K562 (cell line): Measurements from ENCODE around the gene CRIP1. TPM values are rescaled to one million over a fixed set of nuclear protein-coding genes. Genes with fewer than 3 reads are reported as not detected.
A peak's percentile ranks its signal among the peaks of the same experiment; 100 is the strongest.

Source experiments
- ETS2 ChIP-seq: IDR thresholded peaks from 2 replicates; pipeline ENCODE4 v1.6.1; 2016; ENCODE audit warnings: borderline replicate concordance, missing genetic modification characterization, mild to moderate bottlenecking, moderate library complexity, missing compliant biosample characterization; ENCODE audit not compliant: poor library complexity, severe bottlenecking
- HDAC1 ChIP-seq, 2 experiments: fragments of 450-650 bp; IDR thresholded peaks; 2 replicates each; pipeline ENCODE4 v1.6.1; 2016 to 2017; ENCODE audit warnings: inconsistent platforms in 1 of 2, mild to moderate bottlenecking in 1 of 2, moderate library complexity in 1 of 2
- HNRNPL ChIP-seq: fragments of 200-400 bp; formaldehyde crosslinking; IDR thresholded peaks from 2 replicates; pipeline ENCODE4 v1.6.1; 2017; ENCODE audit warnings: low read depth, mild to moderate bottlenecking, low read length
- ILF3 ChIP-seq: fragments of 450-650 bp; IDR thresholded peaks from 2 replicates; pipeline ENCODE4 v1.6.1; 2018; ENCODE audit warnings: antibody characterized with exemption, mild to moderate bottlenecking, moderate library complexity, borderline replicate concordance
- MBD2 ChIP-seq: sonication (generic); IDR thresholded peaks from 2 replicates; pipeline ENCODE4 v1.6.1; 2016; ENCODE audit warnings: low read depth, borderline replicate concordance
- MTF1 ChIP-seq: fragments of 250-450 bp; sonication (Bioruptor Pico); IDR thresholded peaks from 2 replicates; pipeline ENCODE4 v1.9.0; 2021; ENCODE audit warnings: moderate library complexity, mild to moderate bottlenecking, inconsistent platforms, borderline replicate concordance
- NFE2L1 ChIP-seq: fragments of 450-650 bp; IDR thresholded peaks from 2 replicates; pipeline ENCODE4 v1.6.1; 2016; ENCODE audit warnings: missing genetic modification characterization, low read depth, mild to moderate bottlenecking, missing compliant biosample characterization, moderate library complexity, borderline replicate concordance
- NR0B1 ChIP-seq: fragments of 450-650 bp; IDR thresholded peaks from one replicate; pipeline ENCODE4 v1.6.1; 2018; ENCODE audit warnings: mild to moderate bottlenecking, moderate library complexity; ENCODE audit not compliant: partially characterized antibody
- NR2C2 ChIP-seq, 2 experiments: fragments of 200-800 bp in 1 of 2; sonication (Bioruptor generic) in 1 of 2; sonication (generic) in 1 of 2; formaldehyde crosslinking in 1 of 2; IDR thresholded peaks; 2 replicates each; pipeline versions ENCODE4 v1.6.1 to v1.8.0; 2016 to 2022; ENCODE audit warnings: mild to moderate bottlenecking in 1 of 2, missing compliant biosample characterization in 1 of 2, missing genetic modification characterization in 1 of 2, missing genetic modification reagents in 1 of 2
- PHF8 ChIP-seq: fragments of 200-600 bp; sonication (generic); IDR thresholded peaks from 2 replicates; pipeline ENCODE4 v1.6.1; 2012; ENCODE audit warnings: mixed run types, mild to moderate bottlenecking, inconsistent platforms, low read length, moderate library complexity, borderline replicate concordance
- RB1 ChIP-seq: fragments of 450-650 bp; IDR thresholded peaks from 2 replicates; pipeline ENCODE4 v1.6.1; 2017; ENCODE audit warnings: low read depth, mild to moderate bottlenecking
- RBFOX2 ChIP-seq: fragments of 200-400 bp; formaldehyde crosslinking; IDR thresholded peaks from 2 replicates; pipeline ENCODE4 v1.6.1; 2017; ENCODE audit warnings: low read depth, mild to moderate bottlenecking, low read length, moderate library complexity
- RBM14 ChIP-seq: fragments of 200-400 bp; formaldehyde crosslinking; IDR thresholded peaks from 2 replicates; pipeline ENCODE4 v1.6.1; 2018; ENCODE audit warnings: low read depth, mild to moderate bottlenecking, low read length, moderate library complexity, borderline replicate concordance; ENCODE audit not compliant: insufficient read depth
- SIN3A ChIP-seq, 2 experiments: fragments of 150-350 bp in 1 of 2; IDR thresholded peaks; 2 replicates each; pipeline ENCODE4 v1.6.1; 2011 to 2016; ENCODE audit warnings: borderline replicate concordance in 2 of 2, low read depth in 2 of 2, low read length in 2 of 2, mild to moderate bottlenecking in 2 of 2, moderate library complexity in 2 of 2; ENCODE audit not compliant: control insufficient read depth in 1 of 2
- SRF ChIP-seq, 2 experiments: fragments of 250-450, 450-650 bp in 1 of 2; sonication (Bioruptor Pico) in 1 of 2; sonication (generic) in 1 of 2; formaldehyde crosslinking; IDR thresholded peaks; 2 replicates each; pipeline versions ENCODE4 v1.5.0 to v1.5.1; 2020 to 2022; ENCODE audit warnings: mild to moderate bottlenecking in 1 of 2, missing genetic modification reagents in 1 of 2
- ZBTB7A ChIP-seq: IDR thresholded peaks from 2 replicates; pipeline ENCODE4 v1.6.1; 2011; ENCODE audit warnings: low read depth, mild to moderate bottlenecking, low read length, moderate library complexity, borderline replicate concordance; ENCODE audit not compliant: control insufficient read depth
- ZNF121 ChIP-seq: sonication (generic); formaldehyde crosslinking; conservative IDR thresholded peaks from 2 replicates; pipeline ENCODE4 v1.8.0; 2022; ENCODE audit warnings: missing genetic modification reagents
- ZNF134 ChIP-seq: fragments of 250-450 bp; sonication (Bioruptor Pico); conservative IDR thresholded peaks from 2 replicates; pipeline ENCODE4 v1.4.0; 2020
- ZNF239 ChIP-seq: fragments of 250-450 bp; sonication (Bioruptor Pico); IDR thresholded peaks from 2 replicates; pipeline ENCODE4 v1.4.0; 2020; ENCODE audit warnings: mild to moderate bottlenecking
- ZNF584 ChIP-seq: fragments of 200-800 bp; sonication (Bioruptor generic); IDR thresholded peaks from 2 replicates; pipeline ENCODE4 v1.6.1; 2016; ENCODE audit warnings: low read depth, mild to moderate bottlenecking, missing genetic modification characterization, missing compliant biosample characterization
- ZNF655 ChIP-seq: fragments of 250-450 bp; sonication (Bioruptor Pico); IDR thresholded peaks from 2 replicates; pipeline ENCODE4 v1.5.0; 2021
- polyA plus RNA-seq, 8 experiments: library from polyadenylated mRNA; depleted of rRNA in 4 of 8; stranded (reverse) in 5 of 8; unstranded in 3 of 8; fragments of >200 nt; fragmentation: Nextera tagmentation in 2 of 8; fragmentation: Illumina TruSeq in 1 of 8; extraction: Ambion mirVana in 2 of 8; extraction: Trizol in 1 of 8; gene quantifications; 2 replicates each; pipeline versions ENCODE4 v1.2.1 to v1.2.3, GENCODE V29; 2011 to 2014; ENCODE audit warnings: inconsistent platforms in 1 of 8, missing spikeins in 1 of 8
- total RNA-seq, 7 experiments: library from RNA; depleted of rRNA in 6 of 7; stranded (reverse); fragments of >200 nt in 6 of 7; fragmentation: Illumina TruSeq in 2 of 7; extraction: Trizol in 2 of 7; gene quantifications; 2 replicates each; pipeline versions ENCODE4 v1.2.1 to v1.2.3, GENCODE V29; 2011 to 2021; ENCODE audit warnings: low replicate concordance in 1 of 7
- TF ChIP-seq, protein P1 (sequence below): conservative IDR thresholded peaks from 2 replicates; pipeline ENCODE4 v1.6.1; 2011; ENCODE audit warnings: low read depth, mild to moderate bottlenecking, low read length; ENCODE audit not compliant: control insufficient read depth

Gene CRIP1
- total and polyA plus RNA-seq, 9 of the 15 experiments (the other 6 are each of a cell fraction or from before 2014, with no cell fraction given) = 0.11 to 0.58 (median 0.14) TPM; not detected in 6

DNA sequence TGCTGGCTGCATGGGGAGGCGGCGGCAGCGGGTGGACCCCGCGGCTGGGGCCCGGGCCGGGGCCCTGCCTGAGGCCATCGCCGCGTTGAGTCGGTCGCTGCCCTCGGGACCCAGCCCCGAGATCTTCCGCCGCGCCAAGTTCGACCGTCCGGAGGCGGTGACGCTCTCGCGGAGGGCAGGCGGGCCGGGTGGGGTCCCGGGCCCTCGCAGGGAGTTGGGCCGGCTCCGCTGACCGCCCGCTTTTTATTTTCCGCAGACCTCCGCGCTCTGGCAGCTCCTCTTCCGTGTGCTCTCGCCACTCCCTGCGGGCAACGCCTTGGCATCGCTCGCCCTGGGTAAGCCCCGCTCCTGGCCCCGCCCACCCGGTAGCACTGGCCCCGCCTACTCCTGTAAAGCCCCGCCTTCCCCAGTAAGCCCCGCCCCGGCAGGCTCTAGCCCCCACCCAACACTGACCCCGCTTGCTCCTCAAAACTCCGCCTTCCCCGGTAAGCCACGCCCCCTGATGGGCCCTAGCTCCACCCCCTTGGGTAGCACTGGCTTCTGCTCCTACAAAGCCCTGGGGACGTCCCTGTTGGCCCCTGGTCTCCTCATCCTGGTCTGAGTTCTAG, 4.8 kb downstream of the CRIP1 start (continued):
- TF ChIP-seq ZBTB7A (peak; percentile 8; the same call in 1 of the 2 replicates), RBFOX2 (peak; percentile 23), HDAC1 (IDR thresholded peaks at IDR 0.05) (peak in 1 of 2 experiments; percentile 70; a peak in 2 of 4 replicates), ZNF134 (CRISPR knock-in tag) (no peak), ZNF655 (CRISPR knock-in tag) (no peak), RBM14 (no peak), ZNF121 (no peak), ZNF239 (no peak), ETS2 (tag) (no peak), MTF1 (CRISPR knock-in tag) (no peak), ILF3 (no peak), NR2C2 (CRISPR knock-in tag; IDR thresholded peaks at IDR 0.05) (no peak), NR2C2 (tag; IDR thresholded peaks at IDR 0.05) (peak; percentile 5; the same call in 1 of the 2 replicates), NFE2L1 (no peak), SRF (CRISPR knock-in tag; IDR thresholded peaks at IDR 0.05) (no peak), SIN3A (IDR thresholded peaks at IDR 0.05; ENCODE audit: borderline replicate concordance in 2 of 2, control insufficient read depth in 1 of 2, low read depth in 2 of 2, low read length in 2 of 2) (peak in 1 of 2 experiments; percentile 67; a peak in 3 of 4 replicates), ZNF584 (CRISPR knock-in tag) (no peak), RB1 (peak; percentile 66), MBD2 (no peak), NR0B1 (no peak), PHF8 (peak; percentile 78; the same call in 1 of the 2 replicates), HNRNPL (peak; percentile 64; the same call in 1 of the 2 replicates)
- TF ChIP-seq, protein P1, sequence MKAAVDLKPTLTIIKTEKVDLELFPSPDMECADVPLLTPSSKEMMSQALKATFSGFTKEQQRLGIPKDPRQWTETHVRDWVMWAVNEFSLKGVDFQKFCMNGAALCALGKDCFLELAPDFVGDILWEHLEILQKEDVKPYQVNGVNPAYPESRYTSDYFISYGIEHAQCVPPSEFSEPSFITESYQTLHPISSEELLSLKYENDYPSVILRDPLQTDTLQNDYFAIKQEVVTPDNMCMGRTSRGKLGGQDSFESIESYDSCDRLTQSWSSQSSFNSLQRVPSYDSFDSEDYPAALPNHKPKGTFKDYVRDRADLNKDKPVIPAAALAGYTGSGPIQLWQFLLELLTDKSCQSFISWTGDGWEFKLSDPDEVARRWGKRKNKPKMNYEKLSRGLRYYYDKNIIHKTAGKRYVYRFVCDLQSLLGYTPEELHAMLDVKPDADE = 0 out of 2 replicates have a peak, but pooled peaks have one; percentile 18
